GM18505 (cell line): ENCODE results near the gene MYL5.

Experiments
- ATAC-seq: cut with Tn5 transposase; IDR thresholded peaks from one replicate; pipeline ENCODE4 v1.9.1; 2021; ENCODE audit not compliant: unreplicated experiment
- POLR2A ChIP-seq: IDR thresholded peaks from 4 replicates; pipeline ENCODE4 v1.6.1; 2011; ENCODE audit warnings: borderline replicate concordance; ENCODE audit not compliant: insufficient read depth, insufficient read length; ENCODE audit errors: extremely low read depth

Gene MYL5

DNA sequence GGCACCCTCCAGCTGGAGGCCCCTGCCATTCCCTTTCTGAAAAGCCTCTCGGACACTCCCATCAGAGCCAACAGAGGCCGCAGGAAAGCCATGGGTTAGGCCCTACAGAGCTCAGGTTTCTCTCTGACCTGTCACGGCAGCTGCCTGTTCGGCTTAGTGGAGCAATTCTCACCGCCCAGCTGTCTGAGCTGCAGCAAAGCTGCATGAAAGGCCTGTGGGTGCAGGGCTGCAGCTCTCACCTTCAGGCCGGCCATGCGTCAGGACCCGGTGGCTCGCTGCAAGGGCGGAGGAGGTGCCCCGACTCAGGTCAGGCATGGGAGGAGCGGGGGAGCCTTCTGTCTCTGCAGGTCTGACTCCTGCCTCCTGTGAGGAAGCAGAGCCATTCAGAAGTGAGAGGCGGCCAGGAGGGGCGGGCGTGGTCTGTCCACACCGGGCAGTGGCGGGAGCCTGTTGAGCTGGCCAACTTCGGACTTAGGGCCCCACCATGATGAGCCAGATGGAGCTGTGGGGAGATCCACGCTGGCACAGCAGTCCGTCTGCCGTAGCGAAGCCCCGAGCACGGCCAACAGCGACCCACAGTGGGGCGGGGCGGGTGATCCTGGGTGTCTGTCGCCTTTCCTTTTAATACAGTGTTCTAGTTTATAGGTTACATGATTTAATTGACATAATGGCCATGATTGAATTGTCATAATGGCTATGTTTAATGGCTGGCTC lies 25.6 kb upstream of the MYL5 start:
- ATAC-seq, result no peak
- TF ChIP-seq POLR2A, result no peak

DNA sequence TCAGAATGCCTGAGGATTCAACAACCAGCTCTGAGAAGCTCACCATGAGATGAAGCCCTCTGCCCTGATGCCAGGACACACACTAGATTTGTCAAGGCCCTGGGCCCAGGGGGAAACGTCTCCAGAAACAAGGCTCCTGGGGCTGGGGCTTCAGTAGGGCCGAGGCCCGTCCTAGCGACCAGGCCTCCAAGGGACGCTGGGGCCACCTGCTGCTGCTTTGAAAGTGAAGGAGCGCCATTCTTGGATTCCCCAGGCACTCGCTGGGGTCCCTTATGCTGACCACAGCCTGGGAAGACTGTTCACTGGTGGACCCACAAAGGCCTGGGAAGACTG lies 25.1 kb upstream of the MYL5 start:
- no peak for TF ChIP-seq POLR2A
- ATAC-seq, result no peak

DNA sequence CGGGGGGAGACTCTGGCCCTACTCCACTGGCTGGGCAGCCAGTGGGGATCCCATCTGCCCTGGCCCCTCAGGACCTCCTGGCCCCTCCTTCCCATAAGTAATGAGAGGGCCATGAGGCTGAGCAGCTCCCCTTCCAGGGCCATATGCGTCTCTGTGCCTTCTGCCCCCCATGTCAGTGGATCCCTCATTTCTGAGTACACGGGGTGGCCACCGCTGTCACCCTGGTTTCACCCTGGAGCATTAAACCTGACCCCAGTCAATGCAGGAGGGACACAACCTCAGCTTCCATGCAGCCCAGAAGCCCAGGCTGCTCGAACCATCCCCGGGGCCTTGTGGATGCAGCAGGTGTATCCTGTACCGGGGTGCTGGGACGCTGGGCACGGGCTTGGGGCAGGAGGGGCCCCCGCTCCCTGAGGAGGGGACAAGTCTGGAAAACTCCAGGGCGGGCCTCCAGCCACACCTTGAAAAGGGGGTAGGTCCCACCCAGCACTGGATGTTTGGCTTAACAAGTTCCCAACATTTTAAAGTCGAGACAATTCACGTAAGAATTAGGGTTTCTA lies 24.5 kb upstream of the MYL5 start:
- ATAC-seq, result no peak
- TF ChIP-seq POLR2A, result no peak

DNA sequence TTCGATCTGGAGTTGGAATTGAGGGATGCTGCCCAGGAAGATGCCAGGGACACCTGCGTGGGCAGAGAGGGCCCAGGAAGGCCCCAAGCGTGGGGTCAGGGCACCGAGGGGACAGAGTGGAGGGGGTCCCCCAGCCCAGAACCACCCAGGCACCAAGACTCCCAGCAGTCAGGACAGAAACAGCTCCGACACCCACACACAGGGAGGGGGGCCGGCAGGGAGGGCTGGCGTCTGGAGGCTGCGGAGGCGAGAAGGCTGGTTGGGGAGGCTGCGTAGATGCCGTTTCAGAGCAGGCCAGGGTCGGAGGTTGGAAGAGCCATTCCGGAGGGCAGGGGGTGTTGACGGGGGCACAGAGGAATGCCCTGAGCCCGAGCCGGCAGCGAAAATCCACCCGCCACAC lies 23.9 kb upstream of the MYL5 start:
- TF ChIP-seq POLR2A, result no peak
- ATAC-seq, result no peak

DNA sequence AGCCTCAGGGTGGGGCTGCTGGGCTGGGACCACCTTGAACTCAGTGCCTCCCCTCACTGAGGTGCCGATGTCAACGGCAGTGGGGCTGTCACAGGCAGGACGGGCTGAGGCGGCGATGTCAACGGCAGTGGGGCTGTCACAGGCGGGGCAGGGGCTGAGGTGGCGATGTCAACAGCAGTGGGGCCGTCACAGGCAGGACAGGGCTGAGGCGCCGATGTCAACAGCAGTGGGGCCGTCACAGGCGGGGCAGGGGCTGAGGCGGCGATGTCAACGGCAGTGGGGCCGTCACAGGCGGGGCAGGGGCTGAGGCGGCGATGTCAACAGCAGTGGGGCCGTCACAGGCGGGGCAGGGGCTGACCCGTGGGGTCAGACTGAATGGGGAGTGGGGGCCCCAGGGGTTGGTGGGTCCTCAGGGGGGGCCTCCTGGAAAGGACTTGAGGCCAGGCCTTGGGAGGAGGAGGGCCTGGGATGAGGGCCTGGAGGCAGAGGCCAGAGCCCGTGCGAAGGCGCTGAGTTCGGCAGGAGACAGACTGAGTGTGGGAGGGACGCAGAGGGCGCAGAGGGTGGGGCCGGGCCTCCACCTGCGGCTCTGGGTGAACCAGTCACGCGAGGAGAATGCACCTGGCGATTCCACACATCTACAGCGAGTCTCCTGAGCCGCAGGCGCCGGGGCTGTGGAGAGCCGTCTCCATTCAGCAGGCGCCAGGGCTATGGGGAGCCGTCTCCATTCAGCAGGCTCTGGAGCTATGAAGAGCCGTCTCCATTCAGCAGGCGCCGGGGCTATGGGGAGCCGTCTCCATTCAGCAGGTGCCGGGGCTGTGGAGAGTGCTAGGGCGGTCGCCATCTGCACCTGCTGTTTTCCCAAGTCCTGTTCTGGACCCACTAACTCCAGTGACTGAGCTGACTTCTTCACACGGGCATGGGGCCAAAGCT lies 23.1 kb upstream of the MYL5 start:
- TF ChIP-seq POLR2A, result no peak
- no peak for ATAC-seq

DNA sequence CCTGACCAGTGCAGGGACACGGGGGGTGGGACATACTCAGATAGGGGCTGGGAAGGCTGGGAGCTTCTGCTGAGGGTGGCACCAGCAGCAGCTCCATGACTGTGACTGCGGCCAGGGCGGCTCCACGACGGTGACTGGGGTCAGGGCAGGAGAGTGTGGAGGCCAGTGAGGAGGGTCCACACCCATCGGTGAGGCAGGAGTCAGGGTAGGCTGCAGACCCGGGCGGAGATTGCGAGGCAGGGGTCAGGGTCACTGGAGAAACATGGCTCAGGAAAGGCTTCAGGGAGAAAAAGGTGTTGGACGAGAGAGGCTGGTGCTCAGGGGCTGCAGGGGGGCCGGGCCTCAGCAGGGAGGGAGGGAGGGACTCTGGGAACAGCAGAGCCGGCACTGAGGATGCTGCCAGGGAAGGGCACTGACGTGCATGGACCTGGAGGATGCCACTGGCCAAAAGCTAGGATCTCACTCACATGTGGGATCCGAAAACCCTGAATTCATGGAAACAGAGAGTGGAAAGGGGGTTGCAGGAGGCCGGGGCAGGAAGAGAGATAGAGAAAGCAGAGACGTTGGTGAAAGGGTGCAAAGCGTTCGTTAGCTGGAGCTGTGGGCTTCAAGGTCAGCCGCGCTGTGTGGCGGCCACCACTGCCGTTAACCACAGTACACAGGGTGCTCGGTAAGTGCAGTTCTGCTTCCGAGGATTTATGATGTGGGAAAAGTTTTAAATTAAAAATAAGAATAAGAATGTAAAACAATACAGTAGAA lies 22.3 kb upstream of the MYL5 start:
- TF ChIP-seq POLR2A, result no peak
- ATAC-seq, result no peak

DNA sequence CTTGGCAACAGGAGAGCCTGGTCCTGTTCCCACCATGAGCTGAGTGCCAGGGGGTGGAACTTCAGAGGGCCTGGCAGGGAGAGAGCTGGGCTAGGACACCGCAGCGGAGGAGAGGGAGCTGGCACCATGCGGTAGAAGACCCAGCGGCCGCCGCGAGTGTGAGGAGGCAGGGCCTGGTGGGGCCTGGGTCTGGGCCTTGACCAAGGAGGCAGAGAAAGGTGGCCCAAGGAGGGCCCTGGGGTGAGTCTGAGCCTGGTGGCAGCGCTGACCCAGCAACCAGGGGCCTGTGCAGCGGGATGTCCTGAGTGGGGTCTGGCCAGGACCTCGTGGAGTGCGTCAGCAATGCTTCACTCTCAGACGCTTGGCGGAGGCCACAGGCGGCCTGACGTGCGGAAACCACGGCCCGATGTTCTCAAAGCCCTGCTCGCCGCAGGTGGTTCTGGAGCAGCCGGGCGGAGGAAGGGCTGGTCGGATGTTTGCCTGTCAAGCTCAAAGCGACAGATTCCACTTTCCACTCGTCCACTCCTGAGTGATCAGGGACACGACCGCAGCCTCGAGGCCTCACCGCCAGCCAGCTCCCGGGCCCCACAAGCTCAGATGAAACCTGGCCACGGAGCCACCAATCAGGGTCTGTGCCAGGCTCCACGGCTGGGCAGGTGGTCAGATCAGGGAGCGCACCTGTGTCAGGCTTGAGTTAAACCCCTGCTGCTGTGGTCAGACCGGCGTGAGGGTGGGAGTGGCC lies 21.1 kb upstream of the MYL5 start:
- no peak for ATAC-seq
- TF ChIP-seq POLR2A, result no peak

DNA sequence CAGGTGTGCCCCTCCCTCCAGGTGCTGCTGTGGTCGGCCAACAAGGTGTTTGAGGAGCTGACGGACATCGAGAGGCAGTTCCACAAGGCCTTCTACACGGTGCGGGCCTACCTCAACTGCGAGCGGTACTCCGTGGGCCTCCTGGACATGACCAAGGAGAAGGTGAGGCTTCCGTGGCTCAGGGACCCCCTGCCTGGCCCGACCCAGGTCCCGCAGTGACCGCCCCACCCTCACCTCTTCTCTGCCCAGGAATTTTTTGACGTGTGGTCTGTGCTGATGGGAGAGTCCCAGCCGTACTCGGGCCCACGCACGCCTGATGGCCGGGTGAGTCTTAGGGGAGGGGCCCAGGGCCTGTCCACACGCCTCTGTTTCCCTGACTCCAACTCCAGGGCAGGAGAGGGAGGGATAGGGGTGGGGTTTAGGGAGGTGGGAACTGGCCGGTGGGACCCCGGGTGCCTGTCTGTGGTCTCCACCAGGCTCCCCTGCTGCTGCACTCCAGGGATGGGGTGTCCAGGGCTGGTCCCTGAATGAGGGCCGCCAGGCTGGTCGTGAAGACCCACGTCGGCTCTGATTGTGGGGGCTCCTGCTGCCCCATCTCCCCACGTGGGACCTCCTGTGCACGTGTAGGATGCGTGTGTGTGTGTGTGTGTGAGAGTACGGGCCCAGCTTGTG lies 20.4 kb upstream of the MYL5 start:
- no peak for TF ChIP-seq POLR2A
- no peak for ATAC-seq

DNA sequence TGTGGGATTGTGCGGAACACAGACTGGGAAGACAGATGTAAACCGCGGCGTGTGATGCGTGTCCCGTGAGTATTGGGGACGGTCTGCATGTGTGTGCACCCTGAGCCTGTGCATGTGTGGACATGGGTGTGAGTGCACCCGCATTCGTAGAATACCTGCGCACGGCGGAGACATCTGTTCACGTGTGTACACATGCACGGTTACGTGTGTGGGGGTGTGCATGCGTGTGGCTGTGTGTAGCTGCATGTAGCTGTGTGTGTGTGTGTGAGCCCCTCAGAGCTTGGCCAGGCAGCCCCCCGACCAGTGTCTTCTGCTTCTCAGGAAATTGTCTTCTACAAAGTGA lies 19.9 kb upstream of the MYL5 start:
- TF ChIP-seq POLR2A, result no peak
- no peak for ATAC-seq

DNA sequence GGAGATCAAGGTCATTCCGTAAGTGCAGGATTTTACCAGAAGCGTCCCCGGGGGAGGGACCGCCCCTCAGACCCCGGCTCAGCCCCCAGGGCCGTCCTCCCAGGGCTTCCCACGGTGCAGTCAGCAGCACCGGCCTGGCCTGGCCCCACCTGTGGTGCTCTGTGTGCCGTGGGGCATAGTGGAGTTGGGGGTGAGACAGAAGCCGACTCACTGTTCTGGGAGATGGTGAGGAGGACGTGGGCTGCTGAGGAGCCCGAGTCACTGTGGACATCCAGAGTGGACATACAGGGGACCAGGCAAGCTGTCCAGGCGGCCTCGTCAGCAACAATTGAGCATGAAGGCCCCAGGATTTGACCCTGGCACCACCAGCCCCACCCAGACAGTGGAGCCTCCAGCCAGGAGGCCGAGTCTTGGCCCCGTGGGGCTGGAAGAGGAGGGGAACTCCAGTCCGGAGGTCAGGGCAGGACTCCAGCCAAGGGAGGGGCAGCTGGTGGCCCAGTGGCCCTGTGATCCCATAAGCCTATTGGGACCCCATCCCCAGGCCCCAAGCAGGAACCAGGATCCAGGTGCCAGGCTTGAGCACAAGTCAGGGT lies 19.4 kb upstream of the MYL5 start:
- TF ChIP-seq POLR2A, result no peak
- no peak for ATAC-seq

DNA sequence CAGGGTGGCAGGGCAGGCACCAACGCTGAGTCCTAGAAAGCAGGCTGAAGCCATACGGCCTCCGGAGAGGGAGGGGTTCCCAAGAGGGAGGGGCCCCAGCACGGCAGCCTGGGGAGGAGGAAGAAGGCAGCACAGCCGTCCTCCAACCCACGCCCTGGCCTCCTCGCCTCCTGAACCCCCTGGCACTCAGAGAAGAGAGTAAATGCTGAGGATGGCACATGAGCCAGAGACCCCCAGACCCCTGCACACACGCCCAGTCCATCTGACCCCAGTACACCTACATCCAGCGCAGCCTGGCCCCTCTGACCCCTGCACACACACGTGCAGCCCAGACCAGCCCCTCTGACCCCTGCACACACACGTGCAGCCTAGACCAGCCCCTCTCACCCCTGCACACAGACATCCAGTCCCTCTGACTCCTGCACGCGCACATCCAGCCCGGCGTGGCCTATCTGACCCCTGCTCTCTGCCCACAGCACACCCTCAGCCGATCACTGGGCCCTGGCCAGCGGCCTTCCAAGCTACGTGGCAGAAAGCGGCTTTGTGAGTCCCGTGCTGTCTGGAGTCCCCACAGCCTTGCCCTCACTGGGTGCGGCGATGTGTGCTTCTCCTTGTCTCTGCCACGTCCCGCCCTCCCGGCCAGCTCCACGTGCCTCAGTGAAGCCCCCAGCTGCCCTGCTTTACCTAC lies 18.7 kb upstream of the MYL5 start:
- TF ChIP-seq POLR2A, result no peak
- no peak for ATAC-seq
